Measurements from ENCODE around the gene PLEKHO1.

PLEKHO1 gene

GRCh38 chr1:150115121-150115520, 34.6 kb upstream of the PLEKHO1 start:
- DNase-seq (ENCODE audit: extremely low read depth, low read depth), result no peak
- TF ChIP-seq, protein P1, sequence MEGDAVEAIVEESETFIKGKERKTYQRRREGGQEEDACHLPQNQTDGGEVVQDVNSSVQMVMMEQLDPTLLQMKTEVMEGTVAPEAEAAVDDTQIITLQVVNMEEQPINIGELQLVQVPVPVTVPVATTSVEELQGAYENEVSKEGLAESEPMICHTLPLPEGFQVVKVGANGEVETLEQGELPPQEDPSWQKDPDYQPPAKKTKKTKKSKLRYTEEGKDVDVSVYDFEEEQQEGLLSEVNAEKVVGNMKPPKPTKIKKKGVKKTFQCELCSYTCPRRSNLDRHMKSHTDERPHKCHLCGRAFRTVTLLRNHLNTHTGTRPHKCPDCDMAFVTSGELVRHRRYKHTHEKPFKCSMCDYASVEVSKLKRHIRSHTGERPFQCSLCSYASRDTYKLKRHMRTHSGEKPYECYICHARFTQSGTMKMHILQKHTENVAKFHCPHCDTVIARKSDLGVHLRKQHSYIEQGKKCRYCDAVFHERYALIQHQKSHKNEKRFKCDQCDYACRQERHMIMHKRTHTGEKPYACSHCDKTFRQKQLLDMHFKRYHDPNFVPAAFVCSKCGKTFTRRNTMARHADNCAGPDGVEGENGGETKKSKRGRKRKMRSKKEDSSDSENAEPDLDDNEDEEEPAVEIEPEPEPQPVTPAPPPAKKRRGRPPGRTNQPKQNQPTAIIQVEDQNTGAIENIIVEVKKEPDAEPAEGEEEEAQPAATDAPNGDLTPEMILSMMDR (IDR thresholded peaks at IDR 0.05; ENCODE audit: low read depth, low read length, missing control alignments), result no peak
- H3K4me3 ChIP-seq (replicated peaks; ENCODE audit: low read depth, low read length), result no peak overlapping the region

- no peak for DNase-seq (ENCODE audit: extremely low read depth, low read depth)
- no peak overlapping the region for H3K4me3 ChIP-seq (replicated peaks; ENCODE audit: low read depth, low read length)
- TF ChIP-seq, protein P1 (IDR thresholded peaks at IDR 0.05; ENCODE audit: low read depth, low read length, missing control alignments), result no peak
Measured at GRCh38 chr1:150118716-150119115, 31.0 kb upstream of the PLEKHO1 start.

- no peak overlapping the region for H3K4me3 ChIP-seq (replicated peaks; ENCODE audit: low read depth, low read length)
- TF ChIP-seq, protein P1 (IDR thresholded peaks at IDR 0.05; ENCODE audit: low read depth, low read length, missing control alignments), result no peak
- no peak for DNase-seq (ENCODE audit: extremely low read depth, low read depth)
Measured at GRCh38 chr1:150121236-150121862, 28.4 kb upstream of the PLEKHO1 start.

DNA sequence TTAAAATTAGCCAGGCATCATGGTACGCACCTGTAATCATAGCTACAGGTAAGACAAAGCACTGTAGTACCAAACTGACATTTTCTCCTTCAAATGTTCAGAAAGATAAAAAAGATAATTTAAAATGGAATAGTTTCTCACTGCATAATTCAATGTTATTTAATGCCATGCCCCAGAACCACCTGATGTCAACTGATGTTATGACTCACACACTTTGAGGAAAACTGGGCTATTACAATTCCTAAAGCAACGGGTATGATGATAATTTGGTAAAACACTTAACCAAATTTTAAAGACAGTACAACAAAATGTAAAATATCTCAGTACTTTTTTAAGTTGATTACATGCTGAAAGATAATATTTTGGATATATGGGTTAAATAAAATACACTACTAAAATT, 22.9 kb upstream of the PLEKHO1 start:
- TF ChIP-seq, protein P1 (IDR thresholded peaks at IDR 0.05; ENCODE audit: low read depth, low read length, missing control alignments), result no peak
- H3K4me3 ChIP-seq (replicated peaks; ENCODE audit: low read depth, low read length), result no peak overlapping the region
- DNase-seq (ENCODE audit: extremely low read depth, low read depth), result no peak

GRCh38 chr1:150127464-150127863, 22.3 kb upstream of the PLEKHO1 start:
- no peak for DNase-seq (ENCODE audit: extremely low read depth, low read depth)
- TF ChIP-seq, protein P1 (IDR thresholded peaks at IDR 0.05; ENCODE audit: low read depth, low read length, missing control alignments), result no peak
- no peak overlapping the region for H3K4me3 ChIP-seq (replicated peaks; ENCODE audit: low read depth, low read length)

DNA sequence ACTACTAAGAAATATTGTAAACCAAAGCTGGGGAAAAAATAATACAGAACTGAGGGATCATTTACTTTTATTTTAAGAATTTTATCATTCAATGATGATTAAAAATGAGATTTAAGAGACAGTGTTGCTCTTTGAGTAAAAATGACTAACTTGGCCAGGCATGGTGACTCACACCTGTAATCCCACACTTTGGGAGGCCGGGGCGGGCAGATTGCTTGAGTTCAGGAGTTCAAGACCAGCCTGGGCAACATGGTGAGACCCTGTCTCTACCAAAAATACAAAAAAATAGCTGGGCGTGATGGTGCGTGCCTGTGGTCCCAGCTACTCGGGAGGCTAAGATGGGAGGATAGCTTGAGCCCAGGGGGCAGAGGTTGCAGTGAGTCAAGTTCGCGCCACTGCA, 21.8 kb upstream of the PLEKHO1 start:
- TF ChIP-seq, protein P1 (IDR thresholded peaks at IDR 0.05; ENCODE audit: low read depth, low read length, missing control alignments), result no peak
- no peak overlapping the region for H3K4me3 ChIP-seq (replicated peaks; ENCODE audit: low read depth, low read length)
- no peak for DNase-seq (ENCODE audit: extremely low read depth, low read depth)

GRCh38 chr1:150132372-150132771, 17.3 kb upstream of the PLEKHO1 start:
- no peak overlapping the region for H3K4me3 ChIP-seq (replicated peaks; ENCODE audit: low read depth, low read length)
- DNase-seq (ENCODE audit: extremely low read depth, low read depth), result no peak
- TF ChIP-seq, protein P1 (IDR thresholded peaks at IDR 0.05; ENCODE audit: low read depth, low read length, missing control alignments), result no peak
